T-helper 17 cell (primary cell): Measurements from ENCODE around the gene NR2C2. TPM values are rescaled to one million over a fixed set of nuclear protein-coding genes. Genes with fewer than 3 reads are reported as not detected.
"Not testable (repeated sequence)": the region's sequence is repeated elsewhere in the genome, so short reads cannot be mapped to it uniquely, and the experiment has no call there.

ENCODE experiments used
- ATAC-seq: fragments of 150-1000 bp; cut with Tn5 transposase; 2 replicates; pipeline ENCODE4 v1.10.0; 2021; ENCODE audit warnings: mild to moderate bottlenecking, moderate library complexity
- DNase-seq, 3 donors: peaks; one replicate each; pipeline versions ENCODE4 v3.0.0 to v3.0.0-alpha.2; 2020 to 2021
- H3K9me3 ChIP-seq: one replicate; pipeline ENCODE4 v1.7.0; 2013; ENCODE audit warnings: low read length, mild to moderate bottlenecking; ENCODE audit not compliant: control insufficient read depth, poor library complexity, severe bottlenecking
- H3K27ac Mint-ChIP-seq: one replicate; pipeline ENCODE4 v1.8.0; 2022; ENCODE audit warnings: mild to moderate bottlenecking, moderate library complexity, mixed read lengths
- H3K27me3 Mint-ChIP-seq: one replicate; pipeline ENCODE4 v1.8.0; 2022; ENCODE audit warnings: mixed read lengths
- H3K36me3 Mint-ChIP-seq: one replicate; pipeline ENCODE4 v1.8.0; 2022; ENCODE audit warnings: low read depth, mixed read lengths
- H3K4me1 Mint-ChIP-seq: one replicate; pipeline ENCODE4 v1.8.0; 2022; ENCODE audit warnings: mild to moderate bottlenecking, mixed read lengths
- H3K4me3 Mint-ChIP-seq: one replicate; pipeline ENCODE4 v1.8.0; 2022; ENCODE audit warnings: mild to moderate bottlenecking, moderate library complexity, mixed read lengths
- total RNA-seq, 4 donors: library from RNA in 2 of 4; stranded (reverse) in 2 of 4; gene quantifications; one replicate each; pipeline ENCODE4 v1.2.3 and lab custom pipeline; 2022 to 2026

The NR2C2 gene
- total RNA-seq (10 to 100 TPM; 47.1 to 48.3 TPM), total RNA-seq (lab: John Stamatoyannopoulos, UW) (78.3 to 185 reads per million in 2 donors)

GRCh38 chr3:14947100-14947885, at the start of gene NR2C2:
Gene NR2C2, plus strand, starts transcription at chr3:14947583. Its CDS starts 56,332 bp downstream, at chr3:15003915.
- Mint-ChIP-seq H3K4me3 (peak within 1 kb of the TSS; percentile 99), H3K27me3 (no peaks in the 10 kb centered on the region), H3K36me3 (peaks cover 2% of the 10 kb centered on the region), H3K4me1 (peaks cover 40% of the 10 kb centered on the region), H3K27ac (peak within 1 kb of the TSS; percentile 99)
- DNase-seq (peak; percentile 86 to 89 (median 86)), ATAC-seq (peak; percentile 69)
- H3K9me3 ChIP-seq, result no peaks in the 10 kb centered on the region

- Mint-ChIP-seq H3K4me1 (peaks cover 12% of the 10 kb centered on the region), H3K27ac (peak overlapping the region; percentile 32), H3K4me3 (no peak overlapping the region), H3K27me3 (peaks cover 54% of the 10 kb centered on the region), H3K36me3 (peaks cover 2% of the 10 kb centered on the region)
- ATAC-seq (no peak), DNase-seq (no peak)
- no peaks in the 10 kb centered on the region for H3K9me3 ChIP-seq
Observed at GRCh38 chr3:14898929-14899328, 48.5 kb upstream of the NR2C2 start.

- Mint-ChIP-seq H3K27me3 (peaks cover 50% of the 10 kb centered on the region), H3K27ac (no peak overlapping the region), H3K36me3 (peaks cover 2% of the 10 kb centered on the region), H3K4me3 (no peak overlapping the region), H3K4me1 (peaks cover 8% of the 10 kb centered on the region)
- ATAC-seq (no peak), DNase-seq (no peak)
- no peaks in the 10 kb centered on the region for H3K9me3 ChIP-seq
Observed at GRCh38 chr3:14899993-14900618, 47.3 kb upstream of the NR2C2 start.

GRCh38 chr3:14900881-14901873, 46.2 kb upstream of the NR2C2 start:
- Mint-ChIP-seq H3K4me3 (no peak overlapping the region), H3K27me3 (peaks cover 42% of the 10 kb centered on the region), H3K27ac (no peak overlapping the region), H3K36me3 (peaks cover 2% of the 10 kb centered on the region), H3K4me1 (peaks cover 6% of the 10 kb centered on the region)
- ATAC-seq, result no peak
- DNase-seq, result no peak
- no peaks in the 10 kb centered on the region for H3K9me3 ChIP-seq

GRCh38 chr3:14902719-14903118, 44.7 kb upstream of the NR2C2 start:
- H3K4me3 Mint-ChIP-seq, result no peak overlapping the region
- peaks cover 6% of the 10 kb centered on the region for H3K4me1 Mint-ChIP-seq
- no peaks in the 10 kb centered on the region for H3K9me3 ChIP-seq
- DNase-seq (no peak), ATAC-seq (no peak)
- peaks cover 2% of the 10 kb centered on the region for H3K36me3 Mint-ChIP-seq
- H3K27me3 Mint-ChIP-seq, result peaks cover 39% of the 10 kb centered on the region
- H3K27ac Mint-ChIP-seq, result no peak overlapping the region

- H3K9me3 ChIP-seq, H3K27ac Mint-ChIP-seq, H3K36me3 Mint-ChIP-seq, H3K4me3 Mint-ChIP-seq, DNase-seq, H3K4me1 Mint-ChIP-seq, ATAC-seq: not testable (repeated sequence)
- H3K27me3 Mint-ChIP-seq, result peaks cover 31% of the 10 kb centered on the region
Observed at GRCh38 chr3:14903501-14903900, 43.9 kb upstream of the NR2C2 start.

- Mint-ChIP-seq H3K4me3 (no peak overlapping the region), H3K4me1 (no peaks in the 10 kb centered on the region), H3K36me3 (peaks cover 2% of the 10 kb centered on the region), H3K27me3 (peaks cover 20% of the 10 kb centered on the region), H3K27ac (no peak overlapping the region)
- DNase-seq (no peak), ATAC-seq (no peak)
- no peaks in the 10 kb centered on the region for H3K9me3 ChIP-seq
Observed at GRCh38 chr3:14905055-14905657, 42.2 kb upstream of the NR2C2 start.

GRCh38 chr3:14906355-14906971, 40.9 kb upstream of the NR2C2 start:
- no peak for DNase-seq
- peaks cover 2% of the 10 kb centered on the region for H3K36me3 Mint-ChIP-seq
- H3K9me3 ChIP-seq, result no peaks in the 10 kb centered on the region
- H3K27ac Mint-ChIP-seq, result no peak overlapping the region
- peaks cover 16% of the 10 kb centered on the region for H3K27me3 Mint-ChIP-seq
- peaks cover under 1% of the 10 kb centered on the region for H3K4me1 Mint-ChIP-seq
- no peak overlapping the region for H3K4me3 Mint-ChIP-seq
- no peak for ATAC-seq

GRCh38 chr3:14907043-14907966, 40.1 kb upstream of the NR2C2 start:
- Mint-ChIP-seq H3K27me3 (peaks cover 20% of the 10 kb centered on the region), H3K27ac (no peak overlapping the region), H3K36me3 (peaks cover 2% of the 10 kb centered on the region), H3K4me3 (no peak overlapping the region), H3K4me1 (peaks cover 4% of the 10 kb centered on the region)
- ATAC-seq (no peak), DNase-seq (no peak)
- no peaks in the 10 kb centered on the region for H3K9me3 ChIP-seq

- peaks cover 2% of the 10 kb centered on the region for H3K36me3 Mint-ChIP-seq
- H3K4me3 Mint-ChIP-seq, result no peak overlapping the region
- H3K27ac Mint-ChIP-seq, result no peak overlapping the region
- H3K9me3 ChIP-seq, result no peaks in the 10 kb centered on the region
- DNase-seq, result no peak
- no peak for ATAC-seq
- H3K4me1 Mint-ChIP-seq, result peaks cover 7% of the 10 kb centered on the region
- peaks cover 31% of the 10 kb centered on the region for H3K27me3 Mint-ChIP-seq
Observed at GRCh38 chr3:14909250-14909649, 38.1 kb upstream of the NR2C2 start.

- Mint-ChIP-seq H3K4me1 (peaks cover 7% of the 10 kb centered on the region), H3K36me3 (no peaks in the 10 kb centered on the region), H3K27ac (no peak overlapping the region), H3K27me3 (peaks cover 35% of the 10 kb centered on the region), H3K4me3 (no peak overlapping the region)
- H3K9me3 ChIP-seq, result no peaks in the 10 kb centered on the region
- ATAC-seq (no peak), DNase-seq (no peak)
Observed at GRCh38 chr3:14911651-14912050, 35.7 kb upstream of the NR2C2 start.
